Middle frontal gyrus (tissue), 1 donor: Measurements from ENCODE around the gene KIAA1671.

Experiments used
- DNase-seq: peaks from one replicate; pipeline ENCODE4 v3.0.0-alpha.2; 2015; ENCODE audit warnings: low spot score; ENCODE audit errors: extremely low spot score

Gene KIAA1671

GRCh38 chr22:25066861-25067435, 114.4 kb downstream of the KIAA1671 start:
- no peak for DNase-seq

GRCh38 chr22:25067851-25068421, 115.4 kb downstream of the KIAA1671 start:
- DNase-seq: no peak

GRCh38 chr22:25068707-25069106, 116.2 kb downstream of the KIAA1671 start:
- no peak for DNase-seq

- no peak for DNase-seq
Observed at GRCh38 chr22:25069426-25069757, 116.9 kb downstream of the KIAA1671 start.

- DNase-seq: no peak
Observed at GRCh38 chr22:25069758-25070481, 117.4 kb downstream of the KIAA1671 start.

GRCh38 chr22:25070956-25071355, 118.4 kb downstream of the KIAA1671 start:
- DNase-seq: no peak

- no peak for DNase-seq
Observed at GRCh38 chr22:25071720-25072119, 119.2 kb downstream of the KIAA1671 start.

GRCh38 chr22:25072406-25072805, 119.9 kb downstream of the KIAA1671 start:
- DNase-seq: no peak

GRCh38 chr22:25076336-25076735, 123.8 kb downstream of the KIAA1671 start:
- DNase-seq: no peak

- no peak for DNase-seq
Observed at GRCh38 chr22:25077056-25077455, 124.5 kb downstream of the KIAA1671 start.

- DNase-seq: no peak
Observed at GRCh38 chr22:25077964-25078363, 125.4 kb downstream of the KIAA1671 start.

GRCh38 chr22:25078591-25078990, 126.1 kb downstream of the KIAA1671 start:
- DNase-seq: no peak

GRCh38 chr22:25080855-25081254, 128.3 kb downstream of the KIAA1671 start:
- DNase-seq: no peak

GRCh38 chr22:25081409-25081824, 128.9 kb downstream of the KIAA1671 start:
- DNase-seq: no peak

GRCh38 chr22:25082096-25082495, 129.6 kb downstream of the KIAA1671 start:
- DNase-seq: no peak

- DNase-seq: no peak
Observed at GRCh38 chr22:25083056-25083806, 130.7 kb downstream of the KIAA1671 start.

GRCh38 chr22:25083807-25084200, 131.3 kb downstream of the KIAA1671 start:
- no peak for DNase-seq

- no peak for DNase-seq
Observed at GRCh38 chr22:25084405-25085107, 132.0 kb downstream of the KIAA1671 start.

- DNase-seq: no peak
Observed at GRCh38 chr22:25085156-25085555, 132.6 kb downstream of the KIAA1671 start.

- DNase-seq: no peak
Observed at GRCh38 chr22:25085930-25086901, 133.7 kb downstream of the KIAA1671 start.
